Effector memory CD4-positive, alpha-beta T cell (primary cell): Measurements from ENCODE around the gene GRIK2.

Experiments
- DNase-seq, 3 donors: peaks; one replicate each; pipeline ENCODE4 v3.0.0-alpha.2; 2020
- H3K27ac ChIP-seq: 2 replicates; pipeline ENCODE4 v1.7.0; 2013; ENCODE audit warnings: mild to moderate bottlenecking, low read length, moderate library complexity; ENCODE audit not compliant: insufficient read depth, poor library complexity, severe bottlenecking
- H3K27me3 ChIP-seq: replicated peaks from 2 replicates; pipeline ENCODE4 v1.7.0; 2013; ENCODE audit warnings: mild to moderate bottlenecking, low read length; ENCODE audit not compliant: insufficient read depth, control insufficient read depth, poor library complexity, severe bottlenecking
- H3K36me3 ChIP-seq: 2 replicates; pipeline ENCODE4 v1.7.0; 2013; ENCODE audit warnings: mild to moderate bottlenecking, low read length, moderate library complexity; ENCODE audit not compliant: control insufficient read depth, insufficient read depth
- H3K4me1 ChIP-seq: 2 replicates; pipeline ENCODE4 v1.7.0; 2013; ENCODE audit warnings: low read length, mild to moderate bottlenecking; ENCODE audit not compliant: control insufficient read depth, insufficient read depth, poor library complexity, severe bottlenecking
- H3K4me3 ChIP-seq: 2 replicates; pipeline ENCODE4 v1.7.0; 2013; ENCODE audit warnings: low read length, low read depth, mild to moderate bottlenecking; ENCODE audit not compliant: insufficient read depth, poor library complexity, severe bottlenecking
- H3K9me3 ChIP-seq: 2 replicates; pipeline ENCODE4 v1.7.0; 2013; ENCODE audit warnings: mild to moderate bottlenecking, low read length, moderate library complexity; ENCODE audit not compliant: control insufficient read depth

GRIK2 gene

DNA sequence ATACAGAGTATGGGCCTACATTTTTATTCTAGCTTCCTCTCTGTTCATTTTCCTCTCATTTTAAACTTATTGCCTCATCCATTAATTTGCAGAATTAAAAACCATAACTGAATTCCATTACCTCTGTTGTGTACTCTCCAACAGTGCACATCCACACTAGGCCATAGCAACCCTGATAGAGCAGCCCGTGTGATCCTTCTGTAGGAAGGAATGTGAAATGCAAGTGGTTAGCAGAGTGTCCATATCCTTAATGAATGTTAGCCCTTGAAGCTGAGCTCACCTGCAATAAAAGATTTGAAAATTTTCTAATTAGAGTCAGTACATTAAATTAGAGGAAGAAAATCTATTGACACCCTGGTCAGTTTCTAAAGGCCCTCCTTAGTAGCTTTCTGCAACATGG, 6.5 kb upstream of the GRIK2 start:
- H3K27ac ChIP-seq: no peak overlapping the region
- H3K4me3 ChIP-seq: no peak overlapping the region
- DNase-seq: no peak
- H3K27me3 ChIP-seq: no peaks in the 10 kb centered on the region
- no peaks in the 10 kb centered on the region for H3K4me1 ChIP-seq
- no peaks in the 10 kb centered on the region for H3K36me3 ChIP-seq
- H3K9me3 ChIP-seq: no peaks in the 10 kb centered on the region

DNA sequence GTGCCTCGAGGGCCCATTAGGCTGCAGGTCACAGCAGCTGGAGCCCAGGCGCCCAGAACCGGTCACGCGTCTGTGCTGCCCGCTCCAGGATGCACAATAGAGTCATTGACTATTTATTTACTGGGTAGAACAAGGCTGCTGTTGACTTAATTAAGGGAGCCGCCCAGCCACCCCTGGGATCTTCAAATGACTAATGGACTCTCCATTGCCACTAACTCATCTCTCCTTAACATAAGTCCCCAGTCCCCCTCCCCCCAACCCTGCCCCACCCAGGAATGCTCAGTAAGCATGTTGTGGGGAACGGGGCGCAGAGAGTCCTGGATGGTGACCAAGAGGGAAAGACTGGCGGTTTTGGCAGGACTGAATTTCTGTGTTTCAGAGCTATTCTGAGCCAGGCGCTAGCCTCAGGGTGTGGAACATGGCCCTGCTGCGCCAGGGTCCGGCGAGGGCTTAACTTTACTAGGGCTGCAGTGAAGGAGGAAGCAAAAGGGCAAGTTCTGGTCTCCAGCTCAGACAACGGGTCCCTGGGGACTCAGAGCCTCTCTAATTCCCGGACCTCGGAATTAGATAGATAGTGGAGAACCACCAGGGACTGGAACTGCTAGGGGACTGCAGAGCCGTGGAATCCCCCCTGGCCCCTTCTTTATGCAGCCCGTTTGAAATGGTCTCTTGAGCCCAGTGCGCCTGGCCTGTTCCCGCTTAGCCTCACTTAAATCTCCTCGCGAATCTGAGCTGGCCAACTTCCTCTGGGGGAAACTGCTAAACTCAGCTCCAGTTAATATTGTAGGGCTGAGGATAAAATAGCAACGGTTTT, 1.5 kb upstream of the GRIK2 start:
- H3K9me3 ChIP-seq: no peaks in the 10 kb centered on the region
- H3K4me1 ChIP-seq: no peaks in the 10 kb centered on the region
- H3K27ac ChIP-seq: no peak overlapping the region
- no peak for DNase-seq
- peaks cover 13% of the 10 kb centered on the region for H3K27me3 ChIP-seq
- H3K4me3 ChIP-seq: no peak overlapping the region
- no peaks in the 10 kb centered on the region for H3K36me3 ChIP-seq

DNA sequence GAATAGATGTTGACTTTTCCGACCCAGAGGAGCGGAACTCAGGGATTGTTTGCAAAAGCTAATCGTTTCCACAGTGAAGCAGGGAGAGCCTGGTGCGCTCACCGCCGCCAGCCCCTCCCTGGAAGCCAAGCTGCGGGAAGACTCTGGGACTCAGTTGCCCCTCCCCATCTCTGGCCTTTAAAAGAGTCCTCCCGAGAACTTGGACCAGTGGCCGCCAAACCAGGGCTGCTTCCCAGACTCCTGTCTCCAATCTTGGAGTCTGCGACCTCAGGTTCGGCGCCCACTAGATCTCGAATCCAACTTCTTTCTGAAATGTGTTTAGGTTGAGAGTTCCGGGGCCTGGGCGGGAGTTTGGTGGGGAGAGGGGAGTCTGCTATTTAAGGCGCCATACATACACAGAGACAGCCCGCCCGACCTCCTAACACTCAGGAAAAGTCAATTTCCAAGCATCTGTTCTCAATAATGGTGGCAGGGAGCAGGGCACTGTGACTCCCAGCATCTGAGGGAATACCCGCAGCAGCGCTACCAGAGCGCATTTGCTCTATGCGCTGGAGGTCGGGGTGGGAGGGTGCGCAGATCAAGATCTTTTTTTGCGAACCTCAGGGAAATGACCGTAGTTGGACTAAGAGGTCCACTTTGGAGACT, 800 bp upstream of the GRIK2 start:
- H3K27ac ChIP-seq: no peak overlapping the region
- H3K4me3 ChIP-seq: no peak overlapping the region
- no peak for DNase-seq
- no peaks in the 10 kb centered on the region for H3K4me1 ChIP-seq
- peaks cover 13% of the 10 kb centered on the region for H3K27me3 ChIP-seq
- no peaks in the 10 kb centered on the region for H3K9me3 ChIP-seq
- no peaks in the 10 kb centered on the region for H3K36me3 ChIP-seq

DNA sequence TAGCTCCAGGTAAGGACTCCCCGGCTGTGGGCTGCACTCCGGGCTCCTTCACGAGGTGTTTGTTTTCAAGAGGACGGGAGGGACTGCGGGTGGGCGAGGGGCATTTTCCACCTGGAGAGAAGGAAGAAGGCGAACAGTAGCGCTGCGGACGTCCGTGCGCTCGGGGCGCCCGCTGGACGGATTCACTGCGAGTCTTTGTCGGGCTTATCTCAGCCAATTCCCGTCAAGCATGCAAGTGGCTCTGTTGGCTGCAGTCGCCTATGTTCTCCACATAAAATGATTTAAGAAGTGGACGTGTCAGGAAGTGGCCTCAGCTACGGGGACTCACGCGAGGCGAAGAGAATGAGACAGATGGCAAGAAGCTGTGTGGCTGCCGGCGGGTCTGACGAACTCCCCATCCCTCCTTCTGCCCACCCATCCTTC, 332 bp downstream of the GRIK2 start:
- Histone ChIP-seq H3K9me3 (no peaks in the 10 kb centered on the region), H3K4me3 (no peak overlapping the region), H3K36me3 (no peaks in the 10 kb centered on the region), H3K27me3 (peaks cover 13% of the 10 kb centered on the region), H3K4me1 (no peaks in the 10 kb centered on the region), H3K27ac (no peak overlapping the region)
- no peak for DNase-seq

DNA sequence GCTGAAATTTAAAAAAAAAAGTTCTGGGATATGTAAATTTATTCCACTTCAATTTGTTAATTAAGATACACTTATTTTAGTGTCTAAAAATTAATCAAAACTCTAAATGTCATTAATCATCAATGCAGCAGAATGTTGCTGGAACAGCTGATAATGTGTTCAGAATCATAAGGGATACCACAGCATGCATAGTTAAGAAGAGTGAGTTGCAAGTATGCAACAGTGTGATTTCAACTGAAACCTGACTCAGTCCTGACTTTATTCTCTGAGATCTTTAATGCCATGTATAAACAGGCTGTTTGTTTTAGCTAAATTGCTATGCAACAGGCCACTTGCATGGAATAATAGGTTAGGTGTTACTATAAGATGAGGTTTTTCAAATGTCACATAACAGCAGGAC, 1.4 kb downstream of the GRIK2 start:
- DNase-seq: no peak
- H3K4me1 ChIP-seq: no peaks in the 10 kb centered on the region
- H3K27ac ChIP-seq: no peak overlapping the region
- H3K27me3 ChIP-seq: peaks cover 13% of the 10 kb centered on the region
- H3K36me3 ChIP-seq: no peaks in the 10 kb centered on the region
- H3K4me3 ChIP-seq: no peak overlapping the region
- H3K9me3 ChIP-seq: no peaks in the 10 kb centered on the region

DNA sequence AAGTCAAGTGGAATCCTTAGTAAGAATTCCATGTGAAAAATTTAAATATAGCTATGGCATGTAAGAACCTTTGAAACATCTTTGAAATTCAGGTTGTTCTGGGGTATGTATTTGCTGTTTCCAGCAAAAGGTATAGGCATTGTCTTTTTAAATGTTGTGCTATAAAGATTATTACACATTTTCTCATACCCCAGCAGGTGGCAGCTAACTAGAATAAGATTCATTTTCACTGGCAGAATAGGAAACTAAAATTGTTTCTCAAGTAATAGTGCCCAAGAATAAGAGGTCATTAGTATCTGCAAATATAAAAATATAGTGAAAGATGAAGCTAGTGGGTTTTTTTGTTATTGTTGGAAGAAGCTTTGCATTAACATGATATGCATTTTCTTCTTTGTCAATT, 1.8 kb downstream of the GRIK2 start:
- Histone ChIP-seq H3K4me1 (no peaks in the 10 kb centered on the region), H3K27me3 (peaks cover 13% of the 10 kb centered on the region), H3K27ac (no peak overlapping the region), H3K9me3 (no peaks in the 10 kb centered on the region), H3K4me3 (no peak overlapping the region), H3K36me3 (no peaks in the 10 kb centered on the region)
- no peak for DNase-seq

DNA sequence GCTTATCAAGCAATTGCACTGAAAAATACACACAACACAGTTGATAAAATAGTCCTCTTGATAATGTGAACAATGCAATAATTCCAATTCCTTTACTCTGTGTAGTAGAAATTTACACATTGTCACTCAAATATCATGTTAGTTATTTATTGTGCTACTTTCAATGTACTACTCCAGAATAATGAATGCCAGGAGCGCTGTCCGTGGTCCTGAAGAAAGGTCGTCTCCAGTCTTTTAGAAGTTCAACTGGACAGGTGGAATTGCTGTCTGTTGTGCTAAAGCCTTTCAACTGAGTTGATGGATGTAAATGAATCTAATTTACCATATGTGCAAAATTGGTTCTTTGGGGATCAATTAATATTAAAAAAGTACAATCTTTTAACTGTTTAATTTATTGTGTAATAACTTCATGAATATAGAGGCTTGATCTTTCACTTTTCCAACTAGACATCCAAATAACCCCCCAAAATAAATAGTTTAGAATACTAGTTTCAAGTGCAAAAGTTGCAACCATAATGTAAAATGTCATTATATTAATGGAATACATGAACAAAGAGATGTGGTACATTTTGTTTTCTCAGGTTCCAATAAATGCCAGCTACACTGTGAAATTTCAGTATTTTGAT, 3.2 kb downstream of the GRIK2 start:
- no peak overlapping the region for H3K4me3 ChIP-seq
- no peaks in the 10 kb centered on the region for H3K9me3 ChIP-seq
- H3K27ac ChIP-seq: no peak overlapping the region
- peaks cover 13% of the 10 kb centered on the region for H3K27me3 ChIP-seq
- no peaks in the 10 kb centered on the region for H3K4me1 ChIP-seq
- peak in 1 of 3 donors; percentile 2 for DNase-seq
- H3K36me3 ChIP-seq: no peaks in the 10 kb centered on the region

DNA sequence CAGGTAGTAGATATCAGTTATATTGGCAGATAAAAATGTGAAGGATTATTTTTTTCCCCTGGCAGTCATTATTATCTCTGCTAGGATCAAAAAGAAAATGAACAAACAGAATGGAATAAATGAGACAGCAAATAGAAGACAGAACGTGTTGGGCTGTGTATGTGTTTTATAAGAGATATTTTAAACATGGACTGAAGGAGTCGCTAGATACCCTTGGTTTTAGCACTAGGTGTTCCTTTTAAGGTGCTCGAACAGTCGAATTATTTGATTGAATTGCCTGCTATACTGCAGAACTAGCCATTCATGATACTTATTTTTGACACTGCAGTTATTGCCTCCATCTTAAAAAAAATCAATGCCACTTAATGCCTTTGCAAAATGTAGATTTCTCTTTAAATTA, 3.7 kb downstream of the GRIK2 start:
- Histone ChIP-seq H3K27ac (no peak overlapping the region), H3K4me3 (no peak overlapping the region), H3K9me3 (no peaks in the 10 kb centered on the region), H3K4me1 (no peaks in the 10 kb centered on the region), H3K27me3 (peaks cover 13% of the 10 kb centered on the region), H3K36me3 (no peaks in the 10 kb centered on the region)
- DNase-seq: no peak

DNA sequence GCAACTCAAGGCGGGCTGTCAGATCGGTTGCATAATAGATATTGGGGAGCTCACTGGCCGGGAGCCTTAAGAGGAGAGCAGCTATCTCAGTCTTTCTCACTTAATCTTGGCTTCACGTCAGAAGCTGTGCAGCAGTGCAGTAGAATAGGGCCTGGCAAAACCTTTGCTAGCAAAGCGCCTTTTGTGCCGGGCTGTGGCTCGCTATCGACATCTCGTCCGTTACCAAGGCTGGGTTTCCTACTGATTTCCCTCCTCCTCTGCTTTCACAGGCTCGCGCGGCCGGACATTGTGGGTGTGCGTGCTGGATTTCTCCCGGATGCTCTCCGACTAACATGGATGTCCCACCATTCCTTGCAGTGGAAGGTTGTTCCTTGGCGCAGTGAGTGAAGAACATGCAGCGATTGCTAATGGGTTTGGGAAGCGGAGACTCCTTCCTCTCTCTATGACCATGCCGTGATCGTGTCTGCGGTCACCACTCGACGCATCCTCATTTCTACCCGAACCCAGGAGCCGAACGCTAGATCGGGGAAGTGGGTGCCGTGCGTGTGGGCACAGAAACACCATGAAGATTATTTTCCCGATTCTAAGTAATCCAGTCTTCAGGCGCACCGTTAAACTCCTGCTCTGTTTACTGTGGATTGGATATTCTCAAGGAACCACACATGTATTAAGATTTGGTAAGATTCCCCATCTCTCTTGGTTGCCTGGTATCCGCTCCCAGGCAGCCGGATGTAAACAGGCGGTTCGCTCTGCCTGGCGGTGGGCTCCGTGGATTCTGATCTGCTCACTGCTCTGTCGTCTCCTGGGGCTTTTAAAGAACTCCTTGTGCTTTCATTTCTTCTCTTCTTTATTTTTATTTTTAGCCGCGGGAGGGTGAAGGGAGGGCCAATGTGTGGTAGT, 5.5 kb downstream of the GRIK2 start:
- no peak overlapping the region for H3K27ac ChIP-seq
- no peaks in the 10 kb centered on the region for H3K9me3 ChIP-seq
- H3K36me3 ChIP-seq: no peaks in the 10 kb centered on the region
- no peaks in the 10 kb centered on the region for H3K4me1 ChIP-seq
- H3K4me3 ChIP-seq: no peak overlapping the region
- DNase-seq: no peak
- peaks cover 3% of the 10 kb centered on the region for H3K27me3 ChIP-seq
